Kidney (tissue), 14 donors: ENCODE measurements around the gene SIPA1. TPM values are rescaled to one million over a fixed set of nuclear protein-coding genes. Genes with fewer than 3 reads are reported as not detected.

Source experiments
- DNase-seq, 5 donors: peaks; one replicate each; pipeline ENCODE4 v3.0.0-alpha.2; 2013 to 2020
- FAIRE-seq: peaks from 2 replicates; lab custom pipeline; 2012; peaks lifted over from hg19 to GRCh38; lab: Jason Lieb, UNC
- H3K27ac ChIP-seq, 2 donors: one replicate each; pipeline ENCODE4 v1.7.0; 2013; ENCODE audit warnings: low read depth in 2 of 2, low read length in 2 of 2, inconsistent platforms in 1 of 2
- H3K27me3 ChIP-seq: one replicate; pipeline ENCODE4 v1.7.1; 2013; ENCODE audit warnings: low read length, inconsistent platforms; ENCODE audit not compliant: control insufficient read depth, insufficient read depth
- H3K36me3 ChIP-seq, 3 donors: one replicate each; pipeline versions ENCODE4 v1.7.0 to v1.7.1; 2013; ENCODE audit warnings: low read length in 3 of 3, control low read depth in 1 of 3, inconsistent platforms in 1 of 3; ENCODE audit not compliant: insufficient read depth in 3 of 3, control insufficient read depth in 2 of 3
- H3K4me1 ChIP-seq, 3 donors: one replicate each; pipeline versions ENCODE4 v1.7.0 to v1.7.1; 2013; ENCODE audit warnings: low read length in 3 of 3, inconsistent platforms in 1 of 3, low read depth in 1 of 3; ENCODE audit not compliant: control insufficient read depth in 2 of 3, insufficient read depth in 2 of 3
- H3K4me3 ChIP-seq, 3 donors: one replicate each; pipeline versions ENCODE4 v1.7.0 to v1.8.1; 2013; ENCODE audit warnings: low read length in 3 of 3, control low read depth in 1 of 3, inconsistent platforms in 1 of 3
- H3K9ac ChIP-seq, 3 donors: one replicate each; pipeline versions ENCODE4 v1.7.0 to v1.7.1; 2013; ENCODE audit warnings: low read length in 3 of 3, control low read depth in 1 of 3, inconsistent platforms in 1 of 3
- H3K9me3 ChIP-seq, 3 donors: one replicate each; pipeline versions ENCODE4 v1.7.0 to v1.7.1; 2013; ENCODE audit warnings: low read length in 3 of 3, control low read depth in 1 of 3, inconsistent platforms in 1 of 3; ENCODE audit not compliant: control insufficient read depth in 2 of 3, insufficient read depth in 1 of 3
- CTCF ChIP-seq: IDR thresholded peaks from 3 replicates; pipeline ENCODE4 v1.5.1; 2012; ENCODE audit warnings: mild to moderate bottlenecking, moderate library complexity, borderline replicate concordance; ENCODE audit not compliant: insufficient read depth; ENCODE audit errors: extremely low read depth
- intact Hi-C: fragments of 100-400 bp; cut with DNase I; formaldehyde crosslinking; loops from one replicate; pipeline ENCODE4 v1.11.1; 2022
- polyA plus RNA-seq: library from polyadenylated mRNA; stranded (reverse); fragments of 350-450 nt; fragmentation: Illumina TruSeq; extraction: RNeasy Lipid Tissue Mini Kit (QIAGEN cat#74804); gene quantifications from one replicate; pipeline ENCODE4 v1.2.3, GENCODE V29; 2014; ENCODE audit warnings: low read depth, low replicate concordance; ENCODE audit not compliant: insufficient read depth
- total RNA-seq: library from RNA; stranded (reverse); fragmentation: NEBNext Ultra II Directional; extraction: Animal tissue kit (Norgen Biotek cat#: 25700); gene quantifications from one replicate; pipeline ENCODE4 v1.2.1, GENCODE V29; 2021
- donor health status: control.
- donor health status: control.
- donor health status: control.
- donor health status: control.
- donor health status: control.
- donor health status: DM: yes; HTN: yes; CAD: no.
- donor health status: Normal renal cell carcinoma (clear cell type).

SIPA1 gene
- total and polyA plus RNA-seq, 2 donors from 2014 or later: 46.4 to 71.0 TPM

- intact Hi-C loops: no loop called here
- Histone ChIP-seq H3K4me3 (no peak overlapping the region), H3K4me1 (peaks cover 0 to 29% (median 0%) of the 10 kb centered on the region in 3 donors), H3K9me3 (no peaks in the 10 kb centered on the region), H3K27ac (peak overlapping the region; percentile 43 to 78), H3K9ac (no peak overlapping the region), H3K27me3 (no peaks in the 10 kb centered on the region), H3K36me3 (peaks cover 2 to 11% (median 9%) of the 10 kb centered on the region in 3 donors)
- DNase-seq (peak in 1 of 5 donors; percentile 86), FAIRE-seq (no peak)
- no peak for TF ChIP-seq CTCF
Observed at GRCh38 chr11:65639623-65640482, 2.0 kb downstream of the SIPA1 start.

- Histone ChIP-seq H3K27ac (peak overlapping the region; percentile 43 to 78), H3K27me3 (no peaks in the 10 kb centered on the region), H3K9me3 (no peaks in the 10 kb centered on the region), H3K4me1 (peaks cover 0 to 29% (median 0%) of the 10 kb centered on the region in 3 donors), H3K9ac (no peak overlapping the region), H3K36me3 (peaks cover 2 to 3% (median 2%) of the 10 kb centered on the region in 3 donors), H3K4me3 (no peak overlapping the region)
- FAIRE-seq: no peak
- TF ChIP-seq CTCF: no peak
- intact Hi-C loops: no loop called here
- DNase-seq: peak in 1 of 5 donors; percentile 85
Observed at GRCh38 chr11:65640483-65641296, 2.8 kb downstream of the SIPA1 start.

GRCh38 chr11:65641297-65642013 is 3.6 kb downstream of the SIPA1 start:
- H3K4me3 ChIP-seq: no peak overlapping the region
- DNase-seq: peak in 1 of 5 donors; percentile 77
- FAIRE-seq: no peak
- intact Hi-C loops: no loop called here
- peaks cover 0 to 29% (median 0%) of the 10 kb centered on the region in 3 donors for H3K4me1 ChIP-seq
- H3K27me3 ChIP-seq: no peaks in the 10 kb centered on the region
- H3K36me3 ChIP-seq: peaks cover 0 to 2% (median 2%) of the 10 kb centered on the region in 3 donors
- no peak overlapping the region for H3K27ac ChIP-seq
- TF ChIP-seq CTCF: no peak
- no peaks in the 10 kb centered on the region for H3K9me3 ChIP-seq
- H3K9ac ChIP-seq: no peak overlapping the region
